GM18519 (cell line): ENCODE measurements around the gene KCNAB1.

Experiments used
- ATAC-seq: cut with Tn5 transposase; IDR thresholded peaks from one replicate; pipeline ENCODE4 v1.9.1; 2021; ENCODE audit warnings: mild to moderate bottlenecking, moderate library complexity; ENCODE audit not compliant: unreplicated experiment, low FRiP score

KCNAB1 gene

DNA sequence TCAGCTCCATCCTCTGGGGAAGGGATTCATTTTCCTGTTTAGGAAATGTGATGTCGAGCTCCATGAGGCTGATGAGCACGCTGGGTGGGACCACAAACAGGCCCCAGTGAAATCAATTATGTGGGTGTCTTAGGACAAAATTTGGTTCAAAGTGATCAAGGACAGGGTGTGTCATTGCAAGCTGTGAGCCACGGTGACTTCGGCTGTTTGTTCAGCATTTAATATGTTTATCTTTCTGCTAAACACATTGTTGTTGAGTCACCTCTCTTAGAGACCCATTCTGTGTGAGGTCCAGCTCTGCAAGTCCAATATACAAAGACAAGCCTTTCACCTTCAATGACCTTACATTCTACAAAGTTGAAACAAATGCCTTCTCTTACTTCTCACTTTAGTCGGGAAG is 393.2 kb downstream of the KCNAB1 start:
- ATAC-seq: no peak

DNA sequence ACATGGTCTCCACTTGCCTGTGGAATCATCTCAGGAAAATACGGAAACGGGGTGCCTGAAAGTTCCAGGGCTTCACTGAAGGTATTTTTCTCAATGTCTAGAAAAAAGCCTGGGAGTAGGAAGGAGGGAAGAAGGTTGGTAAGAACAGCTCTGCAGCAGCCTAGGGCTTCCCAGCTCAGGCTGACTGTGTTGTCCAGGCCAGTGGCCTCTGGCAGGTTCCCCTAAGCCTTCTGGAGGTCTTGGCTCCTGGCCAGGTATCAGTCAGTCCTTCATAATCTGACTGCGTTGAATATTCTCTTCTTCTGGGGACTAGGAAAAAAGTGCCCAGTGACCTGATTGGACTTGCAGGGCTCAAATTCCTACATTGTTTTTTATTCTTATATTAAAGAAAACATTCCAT is 395.9 kb downstream of the KCNAB1 start:
- no peak for ATAC-seq

DNA sequence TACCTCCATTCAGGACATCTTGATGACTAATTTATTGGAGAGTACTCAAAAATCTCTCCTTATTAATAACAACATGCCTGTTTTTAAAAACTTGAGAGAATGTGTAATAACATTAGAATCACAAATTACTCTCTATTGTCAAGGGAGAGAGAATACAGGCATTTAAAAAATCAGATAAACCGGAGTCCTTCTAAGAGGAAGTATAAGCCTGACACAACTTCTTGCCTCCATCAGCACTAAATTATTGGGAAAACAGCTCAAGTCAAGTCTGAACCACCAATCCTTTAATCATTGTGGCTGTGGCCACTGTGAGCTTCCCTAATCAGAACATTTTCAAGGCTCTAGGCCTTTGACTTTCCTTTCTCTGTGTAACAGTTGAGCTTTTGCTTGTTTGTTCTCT is 396.6 kb downstream of the KCNAB1 start:
- ATAC-seq: no peak

DNA sequence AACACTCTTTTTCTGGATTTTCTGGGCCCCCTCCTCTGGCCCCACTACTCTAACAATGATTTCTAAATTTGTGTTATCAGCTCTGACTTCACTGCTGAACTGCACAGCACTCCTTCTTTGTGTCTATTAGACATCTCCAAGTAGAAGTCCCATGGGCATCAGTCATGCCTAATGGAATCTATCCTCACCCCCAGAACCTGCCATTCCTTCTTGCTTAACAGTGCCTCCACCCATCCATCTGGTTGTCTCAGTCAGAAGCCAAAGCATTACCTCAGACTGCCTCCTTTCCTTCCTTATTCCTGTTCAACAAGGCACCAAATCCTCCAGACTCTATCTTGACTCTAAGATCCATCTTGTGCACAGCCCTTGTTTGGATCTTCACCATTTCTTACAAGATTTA is 398.3 kb downstream of the KCNAB1 start:
- ATAC-seq: no peak

DNA sequence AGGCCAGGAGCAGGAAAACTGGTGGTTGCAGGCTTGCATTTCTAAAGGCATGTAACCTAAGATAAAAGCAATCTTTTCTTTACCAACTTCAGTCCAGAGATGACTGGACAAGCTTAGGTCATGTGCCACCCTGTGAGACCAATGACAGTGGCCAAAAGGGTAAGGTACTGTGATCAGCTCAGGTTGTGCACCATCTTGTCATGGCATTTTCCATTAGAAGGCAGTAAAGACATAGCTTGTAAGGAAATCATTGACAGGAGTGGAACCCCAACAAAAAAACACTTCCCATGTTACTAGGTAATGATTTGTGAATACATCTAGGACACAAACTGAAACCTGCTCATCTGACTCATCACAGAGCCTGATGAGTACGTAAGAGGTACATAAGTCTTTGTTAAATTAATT is 399.4 kb downstream of the KCNAB1 start:
- ATAC-seq: no peak

DNA sequence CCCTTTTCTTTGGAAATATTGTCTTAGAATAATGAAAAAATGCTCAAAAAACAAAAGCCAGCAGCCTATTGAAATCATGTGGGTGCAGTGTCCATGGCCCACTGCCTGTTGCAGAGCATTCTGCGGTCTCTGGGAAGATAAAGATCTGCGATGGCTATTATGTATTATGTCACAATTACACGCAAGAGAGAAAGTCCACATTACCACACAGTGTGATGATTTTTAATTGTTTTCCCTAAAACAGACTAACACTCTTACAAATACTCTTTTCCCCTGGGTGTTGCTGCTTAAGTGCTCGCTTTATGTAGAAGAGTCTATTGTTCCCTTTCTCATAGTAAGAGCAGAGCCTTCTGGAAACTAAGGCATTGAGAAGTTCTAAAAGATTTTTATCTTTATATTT is 402.3 kb downstream of the KCNAB1 start:
- no peak for ATAC-seq

DNA sequence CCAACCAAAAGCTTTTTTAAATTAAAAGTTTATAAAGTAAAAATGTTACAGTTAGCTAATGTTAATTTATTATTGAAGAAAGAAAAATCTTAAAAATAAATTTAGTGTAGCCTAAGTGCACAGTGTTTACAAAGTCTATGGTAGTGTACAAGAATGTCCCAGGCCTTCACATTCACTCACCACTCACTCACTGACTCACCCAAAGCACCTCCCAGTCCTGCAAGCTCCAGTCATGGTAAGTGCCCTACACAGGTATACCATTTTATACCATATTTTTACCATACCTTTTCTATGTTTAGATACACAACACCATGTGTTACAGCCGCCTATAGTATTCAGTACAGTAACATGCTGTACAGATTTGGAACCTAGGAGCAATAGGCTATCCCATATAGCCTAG is 405.4 kb downstream of the KCNAB1 start:
- no peak for ATAC-seq

DNA sequence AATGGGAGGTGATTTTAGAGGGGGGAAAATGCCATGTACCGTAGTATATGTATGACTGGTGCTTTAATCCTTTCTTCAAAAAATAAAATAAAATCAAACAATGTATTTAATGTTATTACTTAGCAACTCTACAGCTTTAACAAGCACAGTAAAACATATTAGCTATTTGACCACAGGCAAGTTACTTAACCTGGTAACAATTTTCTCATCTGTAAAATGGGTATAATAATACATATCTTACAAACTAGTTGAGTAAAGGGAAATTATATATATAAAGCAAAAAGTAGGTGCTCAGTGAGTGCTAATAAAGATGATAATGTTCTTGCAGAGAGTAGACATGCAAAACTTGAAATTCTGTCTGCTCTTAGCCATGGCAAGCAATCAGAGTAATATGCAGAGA is 406.7 kb downstream of the KCNAB1 start:
- no peak for ATAC-seq

DNA sequence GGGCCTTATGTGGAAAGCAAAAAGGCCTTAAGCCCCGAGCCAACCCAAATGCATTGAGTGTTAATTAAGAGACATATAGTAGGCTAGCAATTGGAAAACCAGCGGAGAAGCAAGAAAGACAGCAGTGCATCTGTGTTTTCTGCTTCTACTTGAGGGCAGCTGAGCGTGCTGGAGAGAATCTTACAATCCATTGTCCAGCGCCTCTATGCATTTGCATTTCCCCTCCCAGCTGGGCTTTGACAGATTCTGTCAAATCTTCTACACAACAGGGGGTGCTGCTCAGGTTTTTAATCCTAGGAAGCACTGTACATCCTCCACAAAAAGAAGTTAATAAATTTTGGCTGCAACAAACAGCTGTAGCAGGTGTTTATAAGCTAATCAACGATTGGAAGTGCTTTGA is 410.6 kb downstream of the KCNAB1 start:
- no peak for ATAC-seq

DNA sequence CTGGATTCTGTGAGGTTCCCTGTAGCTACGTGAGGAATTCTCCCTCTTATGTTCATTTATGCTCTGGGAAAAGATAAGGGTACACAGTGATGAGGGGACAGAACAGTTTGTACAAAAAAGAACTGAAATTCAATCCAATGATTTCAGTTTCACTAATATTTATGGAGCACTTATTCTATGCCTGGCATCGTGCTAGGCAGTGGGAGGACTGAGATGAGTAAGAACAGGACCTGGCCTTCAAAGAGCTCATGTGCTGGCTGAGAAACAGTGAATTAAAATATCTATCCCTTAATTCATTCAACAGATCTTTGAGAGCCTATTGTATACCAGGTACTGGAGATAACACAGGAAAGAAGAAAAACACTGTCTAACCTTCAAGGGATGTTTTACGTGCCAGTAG is 412.4 kb downstream of the KCNAB1 start:
- ATAC-seq: no peak

DNA sequence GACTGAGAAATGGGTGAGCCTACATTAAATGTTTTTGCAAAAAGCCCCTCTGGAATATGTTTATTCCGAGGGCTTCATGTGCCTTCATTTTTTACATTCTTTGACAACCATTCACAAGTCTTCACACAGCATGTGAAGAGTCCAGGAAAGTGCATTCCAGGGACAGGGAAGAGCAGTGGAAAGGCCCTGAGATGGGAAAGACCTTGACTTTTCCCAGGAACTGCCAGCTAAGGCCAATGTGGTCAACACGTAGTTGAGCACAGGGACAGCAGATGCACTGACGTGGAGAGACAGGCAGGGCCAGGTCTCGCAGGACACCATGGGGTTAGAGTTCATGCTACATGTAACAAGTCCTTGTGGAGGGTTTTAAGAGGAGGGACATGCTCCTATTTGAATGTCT is 412.8 kb downstream of the KCNAB1 start:
- no peak for ATAC-seq

DNA sequence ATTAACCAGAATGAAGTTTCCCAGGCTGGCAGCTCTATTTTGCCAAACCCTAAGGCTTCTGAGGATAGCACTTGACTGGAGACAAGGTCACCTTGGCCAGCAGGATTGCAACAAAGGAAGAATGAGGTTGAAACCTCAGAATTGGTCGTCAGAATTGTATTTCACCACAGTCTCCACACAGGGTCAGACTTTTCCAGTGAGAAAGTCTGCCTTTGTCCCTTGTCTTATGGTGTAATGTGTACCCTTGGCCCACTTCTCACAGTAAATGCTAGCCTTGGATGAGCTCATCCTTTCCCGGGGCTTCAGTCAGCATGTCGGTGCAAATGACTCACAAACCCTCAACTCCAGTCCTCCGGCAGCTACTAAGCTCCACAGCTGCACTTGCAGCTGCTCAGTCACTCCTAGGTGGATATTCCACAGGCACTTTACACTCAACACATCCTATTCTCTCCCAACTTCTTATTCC is 414.8 kb downstream of the KCNAB1 start:
- no peak for ATAC-seq

DNA sequence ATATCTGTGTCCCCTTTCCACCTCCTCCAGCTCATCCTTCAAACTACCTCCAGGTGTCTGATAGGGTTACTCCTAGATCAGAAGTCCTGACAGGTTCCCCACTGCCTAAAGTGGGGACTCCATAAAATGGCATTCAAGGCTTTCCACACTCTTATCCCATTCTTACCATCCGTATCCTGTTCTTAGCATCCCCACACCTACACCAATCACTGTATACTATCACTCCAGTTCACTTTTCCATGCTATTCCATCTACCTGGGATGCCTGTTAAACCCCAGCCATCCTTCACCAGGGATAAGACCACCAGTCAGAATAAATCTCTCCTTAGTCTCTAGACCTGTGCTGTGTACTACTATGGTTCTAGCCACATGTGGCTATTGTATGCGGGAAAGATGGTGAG is 415.4 kb downstream of the KCNAB1 start:
- no peak for ATAC-seq

DNA sequence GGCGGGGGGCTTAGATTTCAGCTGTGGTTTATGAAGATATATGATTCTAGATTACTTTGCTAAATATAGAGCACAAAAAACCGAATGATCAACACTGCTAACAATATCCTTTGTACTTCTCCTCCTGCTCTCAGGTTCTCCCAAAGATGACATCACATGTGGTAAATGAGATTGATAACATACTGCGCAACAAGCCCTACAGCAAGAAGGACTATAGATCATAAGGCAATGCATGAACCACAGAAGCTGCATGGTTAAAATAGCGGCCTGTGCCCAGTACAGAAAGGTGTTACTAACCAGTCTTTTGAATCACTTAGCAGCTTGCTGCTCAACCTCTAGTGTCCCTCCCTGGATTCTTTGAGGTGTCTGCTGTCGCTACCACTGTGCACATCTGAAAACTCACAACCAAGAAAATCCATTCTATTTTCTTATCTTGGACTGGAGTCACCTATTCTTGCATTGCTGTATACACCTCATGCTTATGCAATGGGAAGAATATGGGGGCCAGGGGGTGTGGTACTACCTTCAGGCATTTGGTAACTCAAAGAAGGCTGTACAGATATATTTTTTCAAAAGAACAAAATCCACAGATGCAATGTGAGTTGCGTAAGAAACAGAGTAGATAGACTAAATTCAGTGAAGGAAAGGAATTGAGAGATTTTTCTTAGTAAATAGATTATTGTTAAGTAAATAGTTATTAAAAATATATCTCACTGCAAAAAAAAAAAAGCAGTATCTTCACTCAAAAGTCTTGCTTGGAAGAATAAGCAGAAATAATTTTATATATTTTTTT is 416.3 kb downstream of the KCNAB1 start:
- no peak for ATAC-seq

DNA sequence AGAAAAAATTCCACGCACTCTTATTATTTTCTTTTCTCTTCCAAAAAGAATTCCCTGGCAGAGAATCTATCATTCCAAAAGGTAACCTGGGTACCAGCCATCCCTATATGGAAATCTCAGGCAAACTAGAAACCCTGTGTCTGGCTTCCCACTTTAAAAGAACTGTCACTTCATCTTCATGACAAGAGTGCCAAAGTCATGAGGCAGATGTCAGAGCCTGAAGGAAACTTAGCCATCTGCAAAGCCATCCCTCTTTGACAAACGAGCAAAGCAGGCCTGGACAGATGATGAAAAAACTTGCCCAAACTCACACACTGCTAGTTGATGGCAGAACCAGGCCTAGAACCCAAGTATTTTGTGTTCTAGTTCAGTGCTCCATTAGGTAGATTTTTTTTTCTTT is 418.7 kb downstream of the KCNAB1 start:
- no peak for ATAC-seq

DNA sequence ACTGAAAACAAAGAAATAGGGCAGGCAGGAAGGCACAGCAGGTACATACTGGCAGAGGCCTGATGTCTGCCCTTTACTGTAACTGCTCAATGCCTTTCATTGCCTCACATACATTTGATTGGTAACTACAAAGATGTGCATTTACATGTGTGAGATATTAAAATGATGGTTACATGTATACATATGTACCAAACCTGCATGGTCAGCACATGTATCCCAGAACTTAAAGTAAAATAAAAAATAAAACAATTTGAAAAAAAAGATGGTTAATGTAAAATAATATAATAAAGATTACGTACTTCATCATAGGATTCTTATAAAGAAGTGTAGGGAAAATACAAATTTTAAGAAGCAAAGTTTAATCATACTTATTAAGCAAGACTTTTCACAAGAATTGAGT is 419.4 kb downstream of the KCNAB1 start:
- no peak for ATAC-seq

DNA sequence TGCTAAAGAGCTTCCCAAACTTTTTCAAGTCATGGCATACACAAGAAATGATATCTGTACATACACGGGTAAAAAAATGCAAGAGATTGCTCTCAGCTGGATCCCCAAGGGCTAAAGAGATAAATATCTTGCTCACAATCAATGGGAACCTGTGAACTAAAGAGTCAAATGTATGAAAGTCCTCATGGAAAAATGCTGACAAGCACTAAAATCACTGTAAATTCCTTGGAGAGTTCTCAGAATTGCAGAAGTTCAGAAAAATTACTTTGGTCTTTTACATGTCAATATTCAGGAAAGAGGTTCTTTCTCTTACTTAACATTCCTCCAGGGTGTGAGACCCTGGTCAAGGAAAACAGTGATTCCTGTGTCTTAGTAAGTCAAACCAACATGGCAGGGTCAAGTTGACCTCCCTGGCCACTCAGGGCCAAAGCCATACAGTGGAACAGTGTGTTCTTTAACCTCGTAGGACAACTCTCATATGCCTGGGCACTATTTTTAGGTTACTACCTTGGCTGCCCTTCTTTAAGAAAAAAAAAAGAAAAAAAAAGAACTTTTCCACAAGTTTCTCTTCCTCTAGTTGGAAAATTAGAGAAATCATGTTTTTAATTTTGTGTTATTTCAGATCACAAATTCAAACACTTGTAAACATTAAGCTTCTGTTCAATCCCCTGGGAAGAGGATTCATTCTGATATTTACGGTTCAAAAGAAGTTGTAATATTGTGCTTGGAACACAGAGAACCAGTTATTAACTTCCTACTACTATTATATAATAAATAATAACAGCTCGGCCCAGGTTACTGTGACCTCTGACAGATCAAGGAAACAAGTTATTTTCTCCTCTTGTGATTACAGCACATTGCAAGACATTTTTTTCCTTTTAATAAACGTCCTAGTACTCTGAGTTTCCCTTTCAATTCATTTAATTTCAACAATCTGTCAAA is 422.0 kb downstream of the KCNAB1 start:
- no peak for ATAC-seq

DNA sequence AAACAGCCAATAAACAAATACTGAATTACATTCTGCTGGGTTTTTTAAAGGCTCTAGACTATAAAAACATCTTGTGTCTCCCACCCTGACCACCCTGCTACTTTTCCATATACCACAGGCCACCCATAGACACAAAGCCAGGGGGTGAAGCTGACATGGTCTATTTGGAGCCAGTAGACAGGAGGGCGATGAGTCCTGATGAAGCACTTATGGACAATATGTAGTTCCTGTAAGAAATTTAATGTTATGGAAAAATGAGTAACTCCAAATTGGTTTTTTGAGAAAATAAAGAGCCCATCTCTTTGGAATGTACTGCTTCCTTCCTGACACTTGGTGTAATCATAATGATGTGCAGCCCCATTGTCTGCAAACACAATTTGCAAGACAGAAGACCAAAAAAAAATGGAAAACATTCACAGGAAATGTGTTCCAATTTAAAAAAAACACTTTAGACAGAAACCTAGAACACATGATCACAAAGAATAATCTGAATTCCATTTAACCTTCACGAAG is 422.7 kb downstream of the KCNAB1 start:
- no peak for ATAC-seq

DNA sequence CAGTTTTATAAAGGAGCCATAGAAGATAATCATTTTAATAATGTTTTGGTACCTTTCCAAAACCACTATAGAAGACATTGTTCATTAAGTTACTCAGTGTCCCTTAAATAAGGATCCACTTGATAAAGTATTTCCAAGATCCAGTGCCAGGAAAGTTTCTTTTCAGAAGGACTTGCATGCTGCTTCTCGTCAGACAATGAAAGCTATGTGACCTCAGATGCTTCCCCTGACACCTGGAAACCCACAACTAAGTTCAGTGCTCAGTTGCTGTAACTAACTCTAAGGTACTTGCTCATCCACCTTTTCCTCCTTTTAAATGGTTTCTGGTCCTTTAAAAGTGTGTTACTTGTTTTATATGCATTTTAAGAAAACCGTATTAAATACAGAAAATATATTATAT is 427.3 kb downstream of the KCNAB1 start:
- ATAC-seq: no peak

DNA sequence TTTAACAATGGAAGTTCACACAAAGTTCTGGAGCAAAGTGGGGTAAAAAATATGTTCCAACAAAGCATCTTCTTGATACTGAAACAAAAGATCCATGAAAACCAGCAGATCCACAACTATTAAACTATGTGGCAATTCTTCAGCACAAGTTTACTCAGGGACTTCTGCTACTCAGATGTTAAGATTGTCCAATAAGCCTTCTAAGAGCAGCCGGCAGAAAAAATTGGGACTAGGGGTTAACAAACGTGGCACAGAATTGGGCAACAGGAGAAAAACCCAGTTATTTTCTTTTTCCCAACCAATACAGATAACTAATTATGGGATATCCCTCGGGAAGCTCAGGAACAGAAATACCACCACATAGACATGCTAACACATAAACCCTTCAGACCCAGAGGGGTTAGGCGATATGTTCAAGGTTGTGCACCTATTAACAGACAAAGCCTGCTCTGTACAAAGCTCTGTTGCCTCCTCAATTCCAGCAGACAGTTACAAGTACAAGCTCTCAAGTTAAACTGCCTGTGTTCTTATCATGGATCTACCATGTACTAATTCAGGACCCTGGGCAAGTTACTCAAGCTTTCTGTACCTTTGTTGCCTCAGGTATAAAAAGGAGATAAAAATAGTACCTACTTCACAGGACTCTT is 427.8 kb downstream of the KCNAB1 start:
- ATAC-seq: no peak

DNA sequence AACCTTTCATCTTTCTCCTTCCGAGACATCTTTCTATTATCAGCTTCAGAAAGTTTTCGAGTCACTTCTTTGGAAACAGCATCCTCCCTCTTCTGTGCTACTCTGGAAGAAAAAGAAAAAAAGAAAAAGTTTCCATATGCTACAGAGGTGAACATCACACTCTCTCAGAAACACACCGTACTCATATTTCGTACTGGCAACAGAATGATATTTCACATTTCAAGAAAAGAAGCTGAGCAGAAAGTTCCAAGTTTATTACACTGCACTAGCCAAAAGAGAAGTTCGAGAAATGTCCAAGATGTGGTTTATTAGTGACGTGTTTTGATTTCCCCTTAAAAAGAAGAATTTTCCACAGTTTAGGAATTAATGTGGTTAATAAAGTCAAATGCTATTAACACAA is 428.5 kb downstream of the KCNAB1 start:
- no peak for ATAC-seq
